DOHH2 (cell line): ENCODE results near the gene VTI1A.
"Not testable (repeated sequence)": the region's sequence is repeated elsewhere in the genome, so short reads cannot be mapped to it uniquely, and the experiment has no call there.

ENCODE experiments used
- H3F3A ChIP-seq: fragments of 200-600 bp; sonication (generic), shearing (Covaris generic); 2 replicates; pipeline ENCODE4 v1.6.0; 2016; ENCODE audit warnings: antibody characterized with exemption, mild to moderate bottlenecking; ENCODE audit not compliant: control insufficient read depth, insufficient read depth
- H3K27ac ChIP-seq: fragments of 200-600 bp; sonication (generic); 2 replicates; pipeline ENCODE4 v1.5.1; 2014; ENCODE audit warnings: low read depth, mild to moderate bottlenecking, low read length, moderate library complexity
- H3K27me3 ChIP-seq: fragments of 200-600 bp; sonication (generic); 2 replicates; pipeline ENCODE4 v1.6.1; 2014; ENCODE audit warnings: mild to moderate bottlenecking, low read length, mixed read lengths; ENCODE audit not compliant: control insufficient read depth
- H3K36me3 ChIP-seq: fragments of 200-600 bp; sonication (generic); 2 replicates; pipeline ENCODE4 v1.6.1; 2014; ENCODE audit warnings: mild to moderate bottlenecking, low read length, moderate library complexity, mixed read lengths; ENCODE audit not compliant: control insufficient read depth
- H3K4me1 ChIP-seq: fragments of 200-600 bp; sonication (generic); 2 replicates; pipeline ENCODE4 v1.6.1; 2014; ENCODE audit warnings: mild to moderate bottlenecking, low read length, mixed read lengths; ENCODE audit not compliant: control insufficient read depth
- H3K4me2 ChIP-seq: fragments of 200-600 bp; sonication (generic); 2 replicates; pipeline ENCODE4 v1.6.0; 2014; ENCODE audit warnings: mild to moderate bottlenecking, low read length, moderate library complexity
- H3K4me3 ChIP-seq: fragments of 200-600 bp; sonication (generic); 2 replicates; pipeline ENCODE4 v1.5.1; 2014; ENCODE audit warnings: mild to moderate bottlenecking, low read length, mixed read lengths
- H3K79me2 ChIP-seq: fragments of 200-600 bp; sonication (generic); 2 replicates; pipeline ENCODE4 v1.6.1; 2014; ENCODE audit warnings: mild to moderate bottlenecking, low read length, mixed read lengths; ENCODE audit not compliant: control insufficient read depth
- H3K9me2 ChIP-seq: fragments of 200-600 bp; sonication (generic); replicated peaks from 2 replicates; pipeline ENCODE4 v1.6.1; 2014; ENCODE audit warnings: mild to moderate bottlenecking, low read length, mixed read lengths; ENCODE audit not compliant: control insufficient read depth
- H3K9me3 ChIP-seq: fragments of 200-600 bp; sonication (generic); 2 replicates; pipeline ENCODE4 v1.6.1; 2014; ENCODE audit warnings: antibody characterized with exemption, low read length, mixed read lengths; ENCODE audit not compliant: control insufficient read depth, insufficient read depth
- H4K20me1 ChIP-seq: fragments of 200-600 bp; sonication (generic); 2 replicates; pipeline ENCODE4 v1.6.0; 2014; ENCODE audit warnings: low read depth, mild to moderate bottlenecking, antibody characterized with exemption, low read length, moderate library complexity; ENCODE audit not compliant: control insufficient read depth, insufficient read depth
- EZH2phosphoT487 ChIP-seq: fragments of 200-600 bp; sonication (generic); IDR thresholded peaks from 2 replicates; pipeline ENCODE4 v1.6.1; 2017; ENCODE audit warnings: borderline replicate concordance, mild to moderate bottlenecking, antibody characterized with exemption, low read length, moderate library complexity, mixed read lengths
- TF ChIP-seq, protein P1 (sequence below): fragments of 200-600 bp; sonication (generic); IDR thresholded peaks from one replicate; pipeline ENCODE4 v1.5.1; 2014; ENCODE audit warnings: antibody characterized with exemption, mild to moderate bottlenecking, low read depth, low read length; ENCODE audit not compliant: poor library complexity, severe bottlenecking

VTI1A gene

DNA sequence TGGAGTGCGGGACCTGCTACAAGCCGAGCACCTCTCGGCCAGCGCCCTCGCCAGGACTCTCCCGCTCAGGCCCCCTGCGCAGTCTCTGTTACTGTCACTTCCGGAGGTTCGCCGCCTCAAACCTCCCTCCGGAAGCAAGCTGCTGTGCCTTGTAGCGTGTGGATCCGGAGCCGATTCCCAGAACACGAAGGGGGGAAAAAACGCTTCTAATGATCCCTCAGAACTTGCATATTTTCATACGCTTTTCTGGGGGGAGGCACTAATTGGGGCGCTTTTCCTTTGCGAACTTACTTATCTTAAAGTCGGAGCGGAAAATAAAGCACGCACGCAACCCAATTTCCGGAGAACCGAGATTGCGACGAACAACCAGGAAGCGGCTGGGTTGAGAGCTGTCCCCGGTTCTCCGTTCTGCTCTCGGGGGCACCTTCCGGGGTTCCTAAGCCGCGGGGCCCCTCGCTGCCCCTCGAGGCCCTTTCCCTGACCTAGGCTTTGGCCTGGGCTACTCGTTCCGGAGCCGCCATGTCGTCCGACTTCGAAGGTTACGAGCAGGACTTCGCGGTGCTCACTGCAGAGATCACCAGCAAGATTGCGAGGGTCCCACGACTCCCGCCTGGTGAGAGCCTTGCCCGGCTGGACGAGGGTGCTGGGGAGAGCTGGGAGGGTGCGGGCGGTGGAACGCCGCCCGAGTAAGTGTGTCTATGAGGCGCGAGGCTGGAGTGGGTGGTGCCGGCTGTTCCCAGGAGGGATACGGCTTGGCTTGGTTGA is at the start of gene VTI1A, which contains the start of gene ZDHHC6:
Gene VTI1A (plus strand): TSS at position 361 of the 765 bp plus-strand sequence. CDS start 159 bp downstream, at position 520.
Gene ZDHHC6 (minus strand): TSS at position 60 of the 765 bp plus-strand sequence. CDS start 1,478 bp downstream, outside the sequence.
- TF ChIP-seq, protein P1, sequence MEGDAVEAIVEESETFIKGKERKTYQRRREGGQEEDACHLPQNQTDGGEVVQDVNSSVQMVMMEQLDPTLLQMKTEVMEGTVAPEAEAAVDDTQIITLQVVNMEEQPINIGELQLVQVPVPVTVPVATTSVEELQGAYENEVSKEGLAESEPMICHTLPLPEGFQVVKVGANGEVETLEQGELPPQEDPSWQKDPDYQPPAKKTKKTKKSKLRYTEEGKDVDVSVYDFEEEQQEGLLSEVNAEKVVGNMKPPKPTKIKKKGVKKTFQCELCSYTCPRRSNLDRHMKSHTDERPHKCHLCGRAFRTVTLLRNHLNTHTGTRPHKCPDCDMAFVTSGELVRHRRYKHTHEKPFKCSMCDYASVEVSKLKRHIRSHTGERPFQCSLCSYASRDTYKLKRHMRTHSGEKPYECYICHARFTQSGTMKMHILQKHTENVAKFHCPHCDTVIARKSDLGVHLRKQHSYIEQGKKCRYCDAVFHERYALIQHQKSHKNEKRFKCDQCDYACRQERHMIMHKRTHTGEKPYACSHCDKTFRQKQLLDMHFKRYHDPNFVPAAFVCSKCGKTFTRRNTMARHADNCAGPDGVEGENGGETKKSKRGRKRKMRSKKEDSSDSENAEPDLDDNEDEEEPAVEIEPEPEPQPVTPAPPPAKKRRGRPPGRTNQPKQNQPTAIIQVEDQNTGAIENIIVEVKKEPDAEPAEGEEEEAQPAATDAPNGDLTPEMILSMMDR, result peak; percentile 43
- no peak for TF ChIP-seq EZH2phosphoT487
- peaks cover 17% of the 10 kb centered on the region; the same call in 1 of the 2 replicates for H4K20me1 ChIP-seq
- peak within 1 kb of the TSS; percentile 92 for H3K4me2 ChIP-seq
- peaks cover 65% of the 10 kb centered on the region for H3K36me3 ChIP-seq
- H3K4me3 ChIP-seq, result peak within 1 kb of the TSS; percentile 90
- peaks cover 87% of the 10 kb centered on the region for H3K79me2 ChIP-seq
- peak within 1 kb of the TSS; percentile 68 for H3K27ac ChIP-seq
- H3F3A ChIP-seq, result no peaks in the 10 kb centered on the region
- peaks cover 37% of the 10 kb centered on the region for H3K4me1 ChIP-seq
- H3K27me3 ChIP-seq, result no peaks in the 10 kb centered on the region
- H3K9me2 ChIP-seq, result no peaks in the 10 kb centered on the region
- H3K9me3 ChIP-seq, result no peaks in the 10 kb centered on the region

DNA sequence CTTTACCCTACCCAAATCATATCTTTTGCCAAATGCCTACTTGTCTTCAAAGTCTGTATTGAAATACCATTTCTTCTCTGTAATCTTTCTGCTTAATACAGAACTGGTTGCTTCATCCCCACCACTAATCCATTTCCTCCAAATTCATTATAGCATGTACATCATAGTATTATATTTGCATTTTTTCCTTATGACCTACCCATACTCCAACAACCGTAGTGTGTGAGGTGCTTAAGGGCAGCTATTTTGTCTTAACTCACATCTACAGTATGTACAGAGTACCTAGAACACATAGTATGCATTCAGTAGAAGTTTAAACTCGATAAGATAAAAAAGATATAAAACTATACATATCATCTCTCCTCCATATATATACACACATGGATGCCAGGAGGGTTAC is 49.4 kb upstream of the VTI1A start:
- Histone ChIP-seq H3F3A (no peaks in the 10 kb centered on the region), H3K4me3 (no peak overlapping the region), H3K9me3 (no peaks in the 10 kb centered on the region), H3K4me2 (no peak overlapping the region), H3K36me3 (peaks cover 30% of the 10 kb centered on the region), H3K79me2 (no peaks in the 10 kb centered on the region), H3K9me2 (no peaks in the 10 kb centered on the region), H3K27me3 (no peaks in the 10 kb centered on the region), H3K27ac (no peak overlapping the region), H4K20me1 (no peaks in the 10 kb centered on the region), H3K4me1 (no peaks in the 10 kb centered on the region)
- TF ChIP-seq, protein P1, result no peak
- TF ChIP-seq EZH2phosphoT487, result no peak

DNA sequence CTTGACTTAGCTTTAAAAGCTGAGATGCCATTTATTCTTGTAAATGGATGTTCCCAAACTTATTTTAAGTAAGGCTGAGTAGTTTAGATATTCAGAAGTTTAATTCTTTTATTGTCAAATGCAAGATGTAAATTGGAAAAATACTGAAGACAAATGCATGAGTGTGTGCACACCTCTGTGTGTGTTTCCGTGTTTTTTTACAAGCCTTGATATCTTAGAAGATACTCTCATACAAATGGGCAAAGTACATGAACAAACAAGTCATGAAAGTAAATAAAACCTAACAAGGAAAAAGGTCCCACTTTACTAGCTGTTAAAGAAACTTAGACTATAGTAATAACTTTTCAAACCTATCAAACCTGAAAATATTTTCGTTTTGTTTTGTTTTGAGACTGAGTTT is 44.1 kb upstream of the VTI1A start:
- Histone ChIP-seq H3K4me1 (no peaks in the 10 kb centered on the region), H3K79me2 (no peaks in the 10 kb centered on the region), H3F3A (no peaks in the 10 kb centered on the region), H4K20me1 (no peaks in the 10 kb centered on the region), H3K9me3 (no peaks in the 10 kb centered on the region), H3K27ac (no peak overlapping the region), H3K36me3 (peaks cover 37% of the 10 kb centered on the region), H3K9me2 (no peaks in the 10 kb centered on the region), H3K4me2 (no peak overlapping the region), H3K4me3 (no peak overlapping the region), H3K27me3 (no peaks in the 10 kb centered on the region)
- no peak for TF ChIP-seq EZH2phosphoT487

DNA sequence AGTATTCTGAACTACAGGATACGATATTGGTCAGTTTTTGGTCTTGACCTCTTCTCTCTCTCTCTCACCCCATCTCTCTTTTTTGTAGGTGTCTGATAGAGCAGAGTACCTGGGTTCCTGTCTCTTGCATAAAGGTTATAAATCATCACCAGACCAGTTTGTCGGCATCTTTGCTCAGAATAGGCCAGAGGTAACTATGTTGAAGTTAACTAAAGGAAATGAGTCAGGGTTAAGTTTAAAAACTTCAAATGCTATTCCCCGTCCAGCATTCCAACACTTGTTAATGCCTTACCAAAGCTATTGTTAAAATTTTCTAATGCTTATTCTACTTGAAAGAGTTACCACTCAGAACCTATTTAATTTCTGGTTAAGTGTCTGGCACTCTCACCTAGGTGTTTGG is 42.4 kb upstream of the VTI1A start:
- no peaks in the 10 kb centered on the region for H3F3A ChIP-seq
- TF ChIP-seq EZH2phosphoT487, result no peak
- TF ChIP-seq, protein P1, result no peak
- no peaks in the 10 kb centered on the region for H3K4me1 ChIP-seq
- no peak overlapping the region for H3K4me2 ChIP-seq
- H3K9me2 ChIP-seq, result no peaks in the 10 kb centered on the region
- no peak overlapping the region for H3K27ac ChIP-seq
- H3K4me3 ChIP-seq, result no peak overlapping the region
- no peaks in the 10 kb centered on the region for H3K27me3 ChIP-seq
- peaks cover 38% of the 10 kb centered on the region for H3K36me3 ChIP-seq
- H4K20me1 ChIP-seq, result no peaks in the 10 kb centered on the region
- no peaks in the 10 kb centered on the region for H3K9me3 ChIP-seq
- H3K79me2 ChIP-seq, result no peaks in the 10 kb centered on the region

DNA sequence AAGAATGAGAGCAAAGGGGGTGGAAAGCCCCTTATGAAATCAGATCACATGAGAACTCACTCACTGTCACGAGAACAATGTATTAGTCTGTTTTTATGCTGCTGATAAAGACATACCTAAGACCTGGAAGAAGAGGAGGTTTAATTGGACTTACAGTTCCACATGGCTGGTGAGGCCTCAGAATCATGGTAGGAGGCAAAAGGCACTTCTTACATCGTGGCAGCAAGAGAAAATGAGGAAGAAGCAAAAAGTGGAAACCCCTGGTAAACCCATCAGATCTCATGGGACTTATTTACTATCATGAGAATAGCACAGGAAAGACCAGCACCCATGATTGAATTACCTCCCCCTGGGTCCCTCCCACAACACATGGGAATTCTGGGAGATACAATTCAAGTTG is 40.2 kb upstream of the VTI1A start:
- not testable (repeated sequence) for H3K27me3 ChIP-seq, H3K79me2 ChIP-seq
- H3K36me3 ChIP-seq, result peaks cover 40% of the 10 kb centered on the region

More for the DNA sequence above, 40.2 kb upstream of the VTI1A start:
- H4K20me1 ChIP-seq, H3K4me1 ChIP-seq, H3K9me3 ChIP-seq, H3K4me3 ChIP-seq, H3K27ac ChIP-seq, H3F3A ChIP-seq, H3K4me2 ChIP-seq, H3K9me2 ChIP-seq: not testable (repeated sequence)
